ENCODE results near the gene DPP7. TPM values are rescaled to one million over a fixed set of nuclear protein-coding genes. Genes with fewer than 3 reads are reported as not detected.

Gene DPP7
- 100 to 1,000 TPM; 278 to 298 TPM for total RNA-seq
- 100 to 1,000 TPM in 2 of 3 donors, 10 to 100 TPM in 1; 98.7 to 126 (median 121) TPM for polyA plus RNA-seq
- 82.2 to 241 (median 177) reads per million in 6 experiments for total RNA-seq

DNA sequence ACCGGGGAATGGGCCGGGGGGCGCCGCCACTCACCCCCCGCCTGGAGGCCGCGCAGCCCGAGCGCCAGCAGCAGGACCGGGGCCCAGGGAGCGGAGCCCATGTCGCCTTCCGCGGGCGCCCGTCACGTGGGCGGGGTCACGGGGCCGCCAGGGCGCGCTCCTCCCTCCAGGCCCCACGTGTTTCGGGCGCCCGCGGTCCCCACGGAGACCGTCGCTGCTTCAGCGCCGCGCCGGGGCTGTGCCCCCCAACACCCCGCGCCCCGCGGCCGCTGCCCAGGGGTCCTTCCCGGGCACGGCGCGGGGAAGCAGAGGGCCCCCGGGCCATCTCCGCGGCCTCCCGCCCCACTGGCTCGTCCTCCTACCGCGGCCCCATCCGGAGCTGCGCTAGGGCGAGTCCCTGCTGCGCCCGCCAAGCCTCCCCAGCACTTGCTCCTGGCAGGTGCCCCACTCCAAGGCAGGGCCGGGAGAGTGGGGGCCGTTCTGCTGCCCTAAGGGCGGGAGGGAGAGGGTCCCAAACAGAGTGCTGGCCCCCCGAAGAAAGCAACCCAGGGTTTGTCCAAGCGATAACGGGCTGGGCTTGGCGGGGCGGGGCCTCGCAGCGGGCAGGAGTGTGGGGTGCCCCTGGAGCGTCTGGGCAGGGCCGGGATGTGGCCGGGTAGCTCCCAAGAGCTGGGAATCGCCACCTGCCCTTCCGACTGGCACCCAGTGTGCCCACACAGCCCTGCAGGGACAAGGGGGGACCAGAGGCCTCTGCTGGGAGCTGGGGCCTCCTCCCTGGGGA lies at the start of gene DPP7:
Gene DPP7 (minus strand): TSS at position 121 of the 781 bp plus-strand sequence. CDS start 20 bp downstream, at position 101.
- Mint-ChIP-seq H3K4me3 (peak within 1 kb of the TSS; percentile 45 to 79 (median 73)), H3K27me3 (no peaks in the 10 kb centered on the region), H3K4me1 (peaks cover 0 to 18% (median 5%) of the 10 kb centered on the region in 4 donors), H3K36me3 (peaks cover 0 to 4% (median 2%) of the 10 kb centered on the region in 3 donors), H3K27ac (peak within 1 kb of the TSS in 6 of 10 donors; percentile 15 to 80 (median 62)), H3K9me3 (no peaks in the 10 kb centered on the region)
- POLR2A ChIA-PET, result interaction anchor here (0.6 to 3.4 kb wide), 12 partner anchors 15 to 355 kb away, joined by 3 to 20 read pairs (median 3); partner anchors contain the start of genes MAN1B1, RNF224, SAPCD2 and TUBB4B
- ATAC-seq, result peak; percentile 94
- peak; percentile 67 to 87 (median 78) for DNase-seq

- Mint-ChIP-seq H3K27ac (no peak overlapping the region), H3K9me3 (peaks cover 0 to 4% (median 0%) of the 10 kb centered on the region in 9 donors), H3K27me3 (peaks cover 13 to 68% (median 19%) of the 10 kb centered on the region in 5 donors), H3K4me1 (peaks cover 6 to 14% (median 12%) of the 10 kb centered on the region in 4 donors), H3K36me3 (peaks cover 0 to 6% (median 0%) of the 10 kb centered on the region in 3 donors), H3K4me3 (peak overlapping the region in 1 of 10 donors; percentile 16)
- no peak for ATAC-seq
- DNase-seq, result no peak
- POLR2A ChIA-PET, result no interaction called here
Observed at GRCh38 chr9:137163805-137164204, 49.3 kb upstream of the DPP7 start.

DNA sequence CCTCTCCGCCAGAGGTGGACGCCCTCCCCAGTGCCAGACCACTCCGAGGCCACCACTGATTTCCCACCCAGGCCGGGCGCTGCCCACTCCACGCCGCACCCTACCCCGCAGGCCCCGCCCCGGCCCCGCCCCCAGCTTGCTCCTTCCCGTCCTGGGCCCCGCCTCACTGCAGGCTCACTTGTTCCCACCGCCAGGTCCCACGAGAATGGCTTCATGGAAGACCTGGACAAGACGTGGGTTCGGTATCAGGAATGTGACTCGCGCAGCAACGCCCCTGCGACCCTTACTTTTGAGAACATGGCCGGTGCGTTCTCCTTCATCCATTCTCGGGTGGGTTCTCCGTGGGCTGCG lies 48.8 kb upstream of the DPP7 start:
- POLR2A ChIA-PET, result no interaction called here
- H3K36me3 Mint-ChIP-seq, result peaks cover 0 to 6% (median 0%) of the 10 kb centered on the region in 3 donors
- peak overlapping the region in 1 of 10 donors; percentile 16 for H3K4me3 Mint-ChIP-seq
- peaks cover 6 to 16% (median 14%) of the 10 kb centered on the region in 4 donors for H3K4me1 Mint-ChIP-seq
- no peak for ATAC-seq
- H3K27me3 Mint-ChIP-seq, result peaks cover 14 to 71% (median 20%) of the 10 kb centered on the region in 5 donors
- peaks cover 0 to 4% (median 0%) of the 10 kb centered on the region in 9 donors for H3K9me3 Mint-ChIP-seq
- no peak overlapping the region for H3K27ac Mint-ChIP-seq
- DNase-seq, result no peak

- Mint-ChIP-seq H3K4me1 (peaks cover 8 to 21% (median 17%) of the 10 kb centered on the region in 4 donors), H3K27ac (no peak overlapping the region), H3K4me3 (peak overlapping the region in 1 of 10 donors; percentile 9), H3K9me3 (peaks cover 0 to 4% (median 0%) of the 10 kb centered on the region in 9 donors), H3K27me3 (peaks cover 17 to 77% (median 25%) of the 10 kb centered on the region in 5 donors), H3K36me3 (peaks cover 0 to 6% (median 0%) of the 10 kb centered on the region in 3 donors)
- POLR2A ChIA-PET, result interaction anchor here (0.5 to 0.8 kb wide), 2 partner anchors 8 to 30 kb away, joined by 3 to 4 read pairs; no protein-coding TSS in a partner anchor
- DNase-seq (no peak), ATAC-seq (peak in 1 of 2 donors; percentile 42)
Observed at GRCh38 chr9:137162505-137163364, 48.2 kb upstream of the DPP7 start.

DNA sequence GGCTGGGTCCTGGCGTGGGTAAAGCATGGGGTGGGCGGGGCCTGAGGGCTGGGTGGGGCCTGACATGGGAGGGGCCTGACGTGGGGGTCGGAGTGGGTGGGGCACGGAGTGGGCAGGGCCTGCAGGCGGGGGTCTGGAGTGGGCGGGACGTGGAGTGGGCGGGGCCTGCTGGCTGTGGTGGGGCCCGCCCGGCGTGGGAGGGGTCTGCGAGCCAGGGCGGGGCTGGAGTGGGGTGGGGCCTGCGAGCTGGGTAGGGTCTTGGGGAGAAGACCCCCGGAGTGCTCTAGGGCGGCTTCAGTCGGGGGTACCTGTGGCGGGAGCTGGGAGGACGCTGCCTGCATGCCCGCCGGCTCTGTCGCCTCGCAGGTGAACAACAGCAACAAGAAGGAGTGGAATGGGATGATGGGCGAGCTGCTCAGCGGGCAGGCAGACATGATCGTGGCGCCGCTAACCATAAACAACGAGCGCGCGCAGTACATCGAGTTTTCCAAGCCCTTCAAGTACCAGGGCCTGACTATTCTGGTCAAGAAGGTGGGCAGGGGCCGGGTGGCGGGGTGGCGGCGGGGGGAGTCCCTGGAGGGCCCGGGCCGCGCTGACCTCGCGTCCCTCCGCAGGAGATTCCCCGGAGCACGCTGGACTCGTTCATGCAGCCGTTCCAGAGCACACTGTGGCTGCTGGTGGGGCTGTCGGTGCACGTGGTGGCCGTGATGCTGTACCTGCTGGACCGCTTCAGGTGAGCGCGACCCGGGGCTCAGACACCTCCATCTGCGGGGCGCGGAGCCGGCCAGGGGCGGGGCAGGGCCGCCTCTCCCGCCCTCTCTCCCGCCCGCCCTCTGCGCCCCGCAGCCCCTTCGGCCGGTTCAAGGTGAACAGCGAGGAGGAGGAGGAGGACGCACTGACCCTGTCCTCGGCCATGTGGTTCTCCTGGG lies 47.3 kb upstream of the DPP7 start:
- Mint-ChIP-seq H3K36me3 (peaks cover 0 to 6% (median 0%) of the 10 kb centered on the region in 3 donors), H3K9me3 (peaks cover 0 to 4% (median 0%) of the 10 kb centered on the region in 9 donors), H3K27me3 (peaks cover 17 to 79% (median 28%) of the 10 kb centered on the region in 5 donors), H3K4me3 (peak overlapping the region in 2 of 10 donors; percentile 18 to 27), H3K27ac (no peak overlapping the region), H3K4me1 (peaks cover 10 to 27% (median 18%) of the 10 kb centered on the region in 4 donors)
- DNase-seq (no peak), ATAC-seq (no peak)
- POLR2A ChIA-PET, result interaction anchor here (0.5 to 0.8 kb wide), 2 partner anchors 9 to 29 kb away, joined by 3 to 4 read pairs; no protein-coding TSS in a partner anchor

DNA sequence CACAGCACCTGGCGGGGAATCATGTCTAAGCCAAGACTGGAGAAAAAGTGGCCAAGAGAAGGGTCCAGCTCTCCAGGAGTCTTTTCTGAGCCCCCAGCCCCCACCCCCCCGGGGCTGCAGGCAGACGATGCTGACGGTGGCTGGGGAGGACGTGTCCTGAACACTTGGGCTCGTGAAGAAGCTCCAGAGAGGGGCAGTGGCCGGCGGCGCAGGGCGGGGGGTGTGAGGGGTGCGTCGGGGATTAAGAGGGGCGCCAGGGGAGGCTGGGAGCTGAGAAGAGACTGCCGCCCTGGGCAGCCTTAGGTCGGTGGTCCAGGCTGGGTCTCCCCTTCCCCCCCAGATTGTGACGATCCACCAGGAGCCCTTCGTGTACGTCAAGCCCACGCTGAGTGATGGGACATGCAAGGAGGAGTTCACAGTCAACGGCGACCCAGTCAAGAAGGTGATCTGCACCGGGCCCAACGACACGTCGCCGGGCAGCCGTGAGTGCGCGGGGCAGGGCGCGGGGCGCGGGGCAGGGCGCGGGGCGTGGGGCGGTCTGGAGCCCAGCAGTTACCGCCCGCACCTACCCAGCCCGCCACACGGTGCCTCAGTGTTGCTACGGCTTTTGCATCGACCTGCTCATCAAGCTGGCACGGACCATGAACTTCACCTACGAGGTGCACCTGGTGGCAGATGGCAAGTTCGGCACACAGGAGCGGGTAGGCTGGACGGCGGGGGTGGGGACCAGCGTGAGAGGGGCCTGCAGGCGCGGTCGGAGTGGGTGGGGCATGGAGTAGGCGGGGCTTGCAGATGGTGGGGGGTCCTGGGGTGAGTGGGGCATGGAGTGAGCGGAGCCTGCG lies 46.4 kb upstream of the DPP7 start:
- Mint-ChIP-seq H3K4me3 (no peak overlapping the region), H3K36me3 (peaks cover 0 to 6% (median 0%) of the 10 kb centered on the region in 3 donors), H3K4me1 (peaks cover 9 to 28% (median 19%) of the 10 kb centered on the region in 4 donors), H3K9me3 (peaks cover 0 to 2% (median 0%) of the 10 kb centered on the region in 9 donors), H3K27ac (no peak overlapping the region), H3K27me3 (peaks cover 13 to 76% (median 27%) of the 10 kb centered on the region in 5 donors)
- POLR2A ChIA-PET, result no interaction called here
- no peak for ATAC-seq
- no peak for DNase-seq

DNA sequence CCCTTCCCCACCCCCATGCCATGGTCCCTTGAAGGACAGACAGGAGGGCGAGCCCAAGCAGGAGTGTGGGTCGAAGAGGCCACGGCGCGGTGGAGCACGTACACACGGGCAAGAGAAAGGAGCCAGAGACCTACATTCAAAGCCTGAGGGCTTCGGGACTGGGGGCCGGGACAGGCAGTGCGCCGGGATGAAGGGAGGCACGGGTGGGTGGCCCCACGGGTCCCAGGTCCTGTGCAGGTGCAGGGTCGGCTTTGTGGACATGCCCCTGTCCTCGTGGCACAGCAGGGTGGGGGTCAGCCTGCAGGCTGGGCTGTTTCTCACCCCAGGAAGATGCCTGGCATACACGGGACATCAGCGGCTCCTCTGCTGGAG lies 45.5 kb upstream of the DPP7 start:
- H3K27ac Mint-ChIP-seq, result no peak overlapping the region
- no peak for ATAC-seq
- POLR2A ChIA-PET, result no interaction called here
- DNase-seq, result no peak
- H3K27me3 Mint-ChIP-seq, result peaks cover 13 to 77% (median 26%) of the 10 kb centered on the region in 5 donors
- no peaks in the 10 kb centered on the region for H3K9me3 Mint-ChIP-seq
- H3K4me3 Mint-ChIP-seq, result no peak overlapping the region
- peaks cover 0 to 6% (median 0%) of the 10 kb centered on the region in 3 donors for H3K36me3 Mint-ChIP-seq
- peaks cover 9 to 28% (median 19%) of the 10 kb centered on the region in 4 donors for H3K4me1 Mint-ChIP-seq

- Mint-ChIP-seq H3K4me3 (peak overlapping the region in 5 of 10 donors; percentile 30 to 43 (median 39)), H3K27me3 (peaks cover 13 to 77% (median 28%) of the 10 kb centered on the region in 5 donors), H3K36me3 (peaks cover 0 to 6% (median 0%) of the 10 kb centered on the region in 3 donors), H3K27ac (peak overlapping the region in 1 of 10 donors; percentile 78), H3K9me3 (no peaks in the 10 kb centered on the region), H3K4me1 (peaks cover 9 to 28% (median 19%) of the 10 kb centered on the region in 4 donors)
- ATAC-seq (no peak), DNase-seq (no peak)
- POLR2A ChIA-PET, result no interaction called here
Observed at GRCh38 chr9:137159105-137160053, 44.8 kb upstream of the DPP7 start.

- H3K27me3 Mint-ChIP-seq, result peaks cover 13 to 72% (median 28%) of the 10 kb centered on the region in 5 donors
- ATAC-seq (no peak), DNase-seq (no peak)
- H3K4me3 Mint-ChIP-seq, result peak overlapping the region in 1 of 10 donors; percentile 39
- H3K9me3 Mint-ChIP-seq, result no peaks in the 10 kb centered on the region
- POLR2A ChIA-PET, result interaction anchor here (0.6 kb wide), 1 partner anchor 43 kb away, joined by 3 read pairs; no protein-coding TSS in a partner anchor
- peaks cover 9 to 28% (median 19%) of the 10 kb centered on the region in 4 donors for H3K4me1 Mint-ChIP-seq
- peaks cover 0 to 4% (median 0%) of the 10 kb centered on the region in 3 donors for H3K36me3 Mint-ChIP-seq
- H3K27ac Mint-ChIP-seq, result no peak overlapping the region
Observed at GRCh38 chr9:137158625-137159024, 44.1 kb upstream of the DPP7 start.
